Erythroblast (primary cell): ENCODE results near the gene HDGFL2.

Experiments used
- GATA1 ChIP-seq: IDR thresholded peaks from 2 replicates; pipeline ENCODE4 v1.6.1; 2011; ENCODE audit warnings: low read depth, mild to moderate bottlenecking, control low read depth, low read length, moderate library complexity
- POLR2A ChIP-seq: IDR thresholded peaks from 2 replicates; pipeline ENCODE4 v1.6.1; 2011; ENCODE audit warnings: mild to moderate bottlenecking, low read length

- TF ChIP-seq POLR2A (no peak), GATA1 (no peak)
Observed at GRCh38 chr19:4525563-4526002, 53.5 kb downstream of the HDGFL2 start.
